NCI-H2029 (cell line): ENCODE measurements around the gene IZUMO4.

Source experiments
- DNase-seq: peaks from one replicate; lab custom pipeline; 2025; lab: John Stamatoyannopoulos, UW

The IZUMO4 gene

GRCh38 chr19:2108251-2109016 lies 11.7 kb downstream of the IZUMO4 start:
- DNase-seq = no peak

GRCh38 chr19:2109046-2109864 lies 12.5 kb downstream of the IZUMO4 start:
- DNase-seq = no peak

- DNase-seq = no peak
Observed at GRCh38 chr19:2110822-2111221, 14.1 kb downstream of the IZUMO4 start.

GRCh38 chr19:2111425-2111824 lies 14.7 kb downstream of the IZUMO4 start:
- no peak for DNase-seq

GRCh38 chr19:2111886-2112285 lies 15.2 kb downstream of the IZUMO4 start:
- DNase-seq = no peak

GRCh38 chr19:2112516-2113320 lies 16.0 kb downstream of the IZUMO4 start:
- DNase-seq = no peak

GRCh38 chr19:2113439-2114211 lies 16.9 kb downstream of the IZUMO4 start:
- no peak for DNase-seq

- no peak for DNase-seq
Observed at GRCh38 chr19:2114218-2114617, 17.5 kb downstream of the IZUMO4 start.

GRCh38 chr19:2114821-2115220 lies 18.1 kb downstream of the IZUMO4 start:
- no peak for DNase-seq

- no peak for DNase-seq
Observed at GRCh38 chr19:2115324-2115723, 18.6 kb downstream of the IZUMO4 start.

GRCh38 chr19:2115911-2116426 lies 19.3 kb downstream of the IZUMO4 start:
- DNase-seq = no peak

- no peak for DNase-seq
Observed at GRCh38 chr19:2116507-2116906, 19.8 kb downstream of the IZUMO4 start.

GRCh38 chr19:2117215-2117960 lies 20.7 kb downstream of the IZUMO4 start:
- DNase-seq = no peak

- DNase-seq = no peak
Observed at GRCh38 chr19:2118438-2118837, 21.7 kb downstream of the IZUMO4 start.

GRCh38 chr19:2119921-2120785 lies 23.4 kb downstream of the IZUMO4 start:
- DNase-seq = no peak

GRCh38 chr19:2120821-2121220 lies 24.1 kb downstream of the IZUMO4 start:
- no peak for DNase-seq

- DNase-seq = no peak
Observed at GRCh38 chr19:2121416-2122051, 24.8 kb downstream of the IZUMO4 start.

- no peak for DNase-seq
Observed at GRCh38 chr19:2122251-2122650, 25.5 kb downstream of the IZUMO4 start.

GRCh38 chr19:2122982-2123381 lies 26.3 kb downstream of the IZUMO4 start:
- DNase-seq = no peak
